Stimulated activated CD8-positive, alpha-beta memory T cell treated with anti-CD3 and anti-CD28 coated beads, Interleukin-12 subunit alpha, Interleukin-12 subunit beta, amount 100 ng/mL, for 24 hours (primary cell): ENCODE results near the gene CCDC136.
A peak's percentile ranks its signal among the peaks of the same experiment; 100 is the strongest.

Experiments used
- DNase-seq: peaks from one replicate; pipeline ENCODE4 v3.0.0-alpha.2; 2020; ENCODE audit errors: extremely low read depth

The CCDC136 gene

DNA sequence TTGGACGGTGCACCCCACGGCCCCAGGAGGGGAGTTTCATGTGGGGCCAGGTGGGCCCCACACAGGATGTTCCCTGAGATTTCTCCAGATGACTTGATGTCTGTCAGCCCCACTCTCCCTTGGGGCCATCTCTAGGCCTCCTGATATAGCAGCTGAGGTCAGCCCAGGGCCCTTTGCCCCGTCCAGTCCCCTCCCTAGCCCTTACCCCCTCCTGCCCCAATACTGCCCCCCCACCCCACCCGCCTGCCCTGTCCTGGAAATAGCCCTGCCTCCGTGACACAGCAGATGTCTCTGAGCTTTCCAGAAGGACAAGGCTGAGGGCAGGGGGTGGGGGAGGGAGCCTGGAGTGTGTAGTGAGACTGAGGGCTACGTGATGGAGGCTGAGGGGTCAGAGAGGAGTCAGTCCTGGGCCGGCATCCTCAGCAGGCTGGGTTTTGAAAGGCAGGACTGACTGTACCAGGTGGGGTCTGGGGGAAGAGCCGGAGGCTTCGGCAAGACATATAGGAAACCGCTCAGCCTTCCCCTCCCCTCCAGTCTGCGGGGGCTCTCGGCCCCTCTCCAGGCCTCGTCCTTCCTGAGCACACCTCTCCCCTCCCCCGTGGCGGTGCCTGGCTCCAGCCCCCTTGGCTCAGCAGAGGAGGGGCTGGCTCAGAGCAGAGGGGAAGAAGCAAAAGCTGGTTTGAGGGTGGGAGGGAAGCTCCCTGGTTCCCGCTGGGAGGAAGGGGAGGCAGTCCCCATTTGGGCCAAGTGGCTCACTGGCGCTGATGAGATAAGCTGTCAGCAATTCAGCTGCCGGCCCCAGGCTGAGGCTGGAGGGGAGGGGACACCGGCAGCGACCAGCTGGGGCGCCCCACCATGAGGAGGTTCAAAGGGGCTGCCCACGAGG lies 40.5 kb downstream of the CCDC136 start:
- DNase-seq, result no peak

DNA sequence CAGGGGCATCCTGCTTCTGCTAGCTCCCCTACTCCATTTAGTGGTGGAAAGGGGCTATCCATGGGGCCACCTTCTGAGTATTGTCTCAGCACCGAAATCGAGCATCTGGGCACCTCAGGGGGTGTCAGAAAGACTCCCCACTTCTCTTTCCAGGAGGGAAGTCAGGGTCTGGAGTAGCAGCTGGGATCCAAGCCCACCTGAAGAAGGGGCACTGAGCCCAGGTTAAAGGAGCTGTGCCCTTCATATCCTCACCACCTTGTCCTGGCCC lies 41.0 kb downstream of the CCDC136 start:
- no peak for DNase-seq

DNA sequence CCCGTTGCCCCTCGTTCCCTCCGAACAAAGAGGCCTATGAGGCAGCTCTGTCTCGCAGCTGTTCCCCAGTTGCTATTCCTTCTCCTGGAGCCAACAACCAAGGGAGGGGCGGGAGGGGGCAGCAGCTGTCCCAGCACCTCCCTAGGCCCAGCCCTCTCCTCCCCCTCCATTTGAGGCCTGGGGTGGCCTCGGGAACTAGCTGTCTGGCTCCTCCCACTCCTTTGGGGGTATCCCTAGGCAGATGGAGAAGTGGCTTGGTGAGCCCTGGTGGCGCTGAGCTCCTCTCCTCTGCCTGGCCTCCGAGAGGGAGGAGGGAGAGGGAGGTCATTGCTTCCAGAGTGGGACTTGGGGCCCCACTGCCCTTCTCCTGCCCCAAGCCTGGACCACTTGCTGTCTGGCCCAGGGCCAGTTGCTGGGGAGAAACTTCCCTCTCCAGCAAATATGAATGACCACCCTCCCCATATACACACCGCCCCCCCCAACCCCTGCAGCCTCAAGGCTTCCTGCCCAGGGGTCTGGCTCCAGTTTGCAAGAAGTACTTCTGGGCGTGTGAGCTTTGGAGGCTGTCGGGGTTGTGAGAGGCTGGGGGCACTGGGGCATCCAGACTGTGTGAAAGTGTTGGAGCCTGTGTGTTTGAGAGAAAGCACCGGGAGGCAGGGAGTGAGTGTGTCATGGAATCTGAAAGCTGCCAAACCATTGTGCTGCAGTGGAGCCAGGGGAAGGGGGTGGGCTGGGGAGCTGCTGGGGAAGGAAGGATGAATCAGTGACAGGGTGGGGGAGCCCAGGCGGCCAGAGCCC lies 41.6 kb downstream of the CCDC136 start:
- no peak for DNase-seq

DNA sequence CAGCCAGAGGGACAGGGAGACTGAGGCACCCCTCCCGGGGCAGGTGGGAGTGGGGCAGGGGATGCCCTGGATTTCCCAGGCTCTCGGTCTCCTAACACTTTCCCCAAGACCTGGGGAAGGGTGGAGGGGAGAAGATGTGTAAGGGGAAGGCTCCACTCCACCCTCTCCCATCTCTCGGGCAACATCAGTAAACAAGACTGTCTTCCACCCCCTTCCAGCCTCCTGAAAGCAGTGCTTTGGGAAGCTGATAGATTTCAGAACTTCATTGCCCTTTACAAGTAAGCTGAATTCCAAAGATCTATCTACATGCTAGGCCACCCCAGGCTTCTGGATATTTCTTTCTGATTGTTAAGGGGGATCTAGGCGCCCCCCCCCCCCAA lies 42.2 kb downstream of the CCDC136 start:
- DNase-seq, result no peak

DNA sequence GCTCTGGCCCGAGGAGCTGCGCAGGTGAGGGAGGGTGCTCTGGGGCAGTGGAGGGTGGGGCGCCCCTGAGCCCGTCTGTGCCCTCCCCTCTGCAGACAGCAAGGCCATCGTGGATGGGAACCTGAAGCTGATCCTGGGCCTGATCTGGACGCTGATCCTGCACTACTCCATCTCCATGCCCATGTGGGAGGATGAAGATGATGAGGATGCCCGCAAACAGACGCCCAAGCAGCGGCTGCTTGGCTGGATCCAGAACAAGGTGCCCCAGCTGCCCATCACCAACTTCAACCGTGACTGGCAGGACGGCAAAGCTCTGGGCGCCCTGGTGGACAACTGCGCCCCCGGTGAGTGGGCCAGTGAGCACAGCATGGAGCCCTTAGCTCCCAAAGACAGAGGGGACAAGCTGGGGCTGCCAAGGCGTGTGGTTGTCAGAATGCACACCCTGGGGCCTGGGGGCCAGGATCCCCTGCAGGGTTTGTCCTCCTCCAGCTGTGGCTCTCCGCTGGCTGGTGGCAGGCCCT lies 43.5 kb downstream of the CCDC136 start:
- no peak for DNase-seq

DNA sequence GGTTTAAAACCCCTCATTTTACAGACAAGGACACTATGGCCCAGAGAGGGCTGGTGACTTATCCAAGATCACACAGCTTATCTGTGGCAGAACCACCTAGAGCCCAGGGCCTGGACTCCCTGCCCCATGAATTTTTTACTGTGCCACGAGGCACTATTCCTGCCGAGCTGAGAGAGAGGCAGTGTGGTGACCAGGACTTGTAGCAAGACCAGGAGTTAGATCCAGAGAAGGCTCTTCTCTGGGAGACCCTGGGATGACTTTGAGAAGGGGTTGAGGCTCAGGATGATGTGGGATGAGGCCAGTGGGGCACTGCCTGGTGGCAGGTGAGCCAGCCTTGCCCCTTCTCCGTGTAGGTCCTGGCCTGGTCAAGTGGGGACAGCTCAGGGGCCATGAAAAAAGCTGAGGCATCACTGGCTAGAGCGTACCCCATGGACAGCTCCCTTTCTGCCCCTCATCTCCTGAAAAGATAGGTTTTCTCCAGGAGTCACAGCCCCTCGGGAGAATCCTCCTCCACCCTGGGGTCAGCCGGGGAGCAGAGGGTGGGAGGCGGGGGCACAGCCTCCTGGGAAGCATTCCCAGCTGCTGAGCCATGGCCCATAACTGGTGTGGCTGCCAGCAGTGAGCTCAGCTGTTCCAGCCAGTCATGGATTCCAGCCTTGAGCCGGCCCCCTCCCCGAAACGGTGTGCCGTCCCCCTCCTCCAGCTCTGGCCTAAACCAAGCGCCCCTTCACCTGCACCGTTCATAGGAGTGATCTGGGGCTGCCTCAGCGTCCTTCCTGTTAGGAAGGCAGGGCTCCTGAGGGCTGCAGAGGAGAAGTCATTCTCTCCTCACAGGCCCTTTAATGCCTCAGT lies 44.2 kb downstream of the CCDC136 start:
- no peak for DNase-seq

DNA sequence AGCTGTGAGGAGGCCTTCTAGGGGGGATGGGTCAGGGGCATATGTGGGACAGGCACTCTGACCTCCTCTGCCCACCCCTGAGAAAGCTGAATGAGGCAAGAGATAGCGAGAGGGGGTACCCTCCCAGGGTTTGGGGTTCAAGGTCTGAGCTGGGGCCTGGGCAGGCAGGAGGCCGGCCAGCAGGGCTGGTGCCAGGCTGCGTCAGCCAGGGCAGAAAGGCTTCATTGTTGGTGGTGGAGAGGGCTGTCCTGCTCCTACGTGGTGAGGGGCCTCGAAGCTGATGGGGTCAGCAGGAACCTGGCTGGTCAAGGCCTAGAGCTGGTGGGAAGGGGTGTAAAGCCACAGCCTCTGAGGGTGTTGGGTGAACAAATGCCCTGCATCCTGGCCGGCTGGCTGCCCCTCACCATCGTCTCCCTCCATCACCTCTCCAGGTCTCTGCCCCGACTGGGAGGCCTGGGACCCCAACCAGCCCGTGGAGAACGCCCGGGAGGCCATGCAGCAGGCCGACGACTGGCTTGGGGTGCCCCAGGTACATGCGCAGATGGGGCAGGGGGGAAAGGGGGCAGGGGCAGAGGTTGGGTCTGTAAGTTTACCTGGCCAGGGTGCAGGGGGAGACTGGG lies 45.1 kb downstream of the CCDC136 start:
- DNase-seq, result no peak

DNA sequence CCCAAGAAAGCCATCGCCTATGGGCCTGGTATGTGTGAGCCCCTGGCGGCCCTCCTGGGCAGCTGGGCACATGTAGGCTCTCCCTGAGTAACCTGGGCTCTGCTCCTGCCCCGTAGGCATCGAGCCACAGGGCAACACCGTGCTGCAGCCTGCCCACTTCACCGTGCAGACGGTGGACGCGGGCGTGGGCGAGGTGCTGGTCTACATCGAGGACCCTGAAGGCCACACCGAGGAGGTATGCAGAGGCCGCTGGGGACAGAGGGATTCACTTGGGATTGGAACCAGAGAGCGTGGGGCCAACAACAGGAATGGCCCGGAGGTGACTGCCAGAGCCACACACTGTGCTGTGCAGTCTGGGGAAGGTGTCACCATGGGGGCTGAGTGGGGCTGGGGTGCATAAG lies 45.8 kb downstream of the CCDC136 start:
- DNase-seq, result no peak

DNA sequence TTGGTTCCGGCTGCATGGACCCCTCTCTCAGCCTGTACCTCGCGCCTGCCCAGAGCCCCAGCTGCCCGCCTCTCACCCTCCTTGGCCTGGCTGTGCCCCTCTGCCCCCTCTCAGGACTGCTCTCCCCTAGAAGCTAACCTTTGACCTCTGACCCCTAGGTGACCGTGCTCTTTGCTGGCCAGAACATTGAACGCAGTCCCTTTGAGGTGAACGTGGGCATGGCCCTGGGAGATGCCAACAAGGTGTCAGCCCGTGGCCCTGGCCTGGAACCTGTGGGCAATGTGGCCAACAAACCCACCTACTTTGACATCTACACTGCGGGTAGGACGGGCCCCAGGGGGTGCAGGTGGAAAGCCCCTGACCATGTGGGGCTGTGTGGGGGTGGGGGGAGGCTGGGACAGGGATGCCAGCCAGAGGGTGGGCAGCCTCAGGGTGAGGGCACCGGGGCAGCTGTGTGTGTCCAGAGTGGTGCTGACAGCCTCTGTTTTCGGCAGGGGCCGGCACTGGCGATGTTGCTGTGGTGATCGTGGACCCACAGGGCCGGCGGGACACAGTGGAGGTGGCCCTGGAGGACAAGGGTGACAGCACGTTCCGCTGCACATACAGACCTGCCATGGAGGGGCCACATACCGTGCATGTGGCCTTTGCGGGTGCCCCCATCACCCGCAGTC lies 46.5 kb downstream of the CCDC136 start:
- no peak for DNase-seq

DNA sequence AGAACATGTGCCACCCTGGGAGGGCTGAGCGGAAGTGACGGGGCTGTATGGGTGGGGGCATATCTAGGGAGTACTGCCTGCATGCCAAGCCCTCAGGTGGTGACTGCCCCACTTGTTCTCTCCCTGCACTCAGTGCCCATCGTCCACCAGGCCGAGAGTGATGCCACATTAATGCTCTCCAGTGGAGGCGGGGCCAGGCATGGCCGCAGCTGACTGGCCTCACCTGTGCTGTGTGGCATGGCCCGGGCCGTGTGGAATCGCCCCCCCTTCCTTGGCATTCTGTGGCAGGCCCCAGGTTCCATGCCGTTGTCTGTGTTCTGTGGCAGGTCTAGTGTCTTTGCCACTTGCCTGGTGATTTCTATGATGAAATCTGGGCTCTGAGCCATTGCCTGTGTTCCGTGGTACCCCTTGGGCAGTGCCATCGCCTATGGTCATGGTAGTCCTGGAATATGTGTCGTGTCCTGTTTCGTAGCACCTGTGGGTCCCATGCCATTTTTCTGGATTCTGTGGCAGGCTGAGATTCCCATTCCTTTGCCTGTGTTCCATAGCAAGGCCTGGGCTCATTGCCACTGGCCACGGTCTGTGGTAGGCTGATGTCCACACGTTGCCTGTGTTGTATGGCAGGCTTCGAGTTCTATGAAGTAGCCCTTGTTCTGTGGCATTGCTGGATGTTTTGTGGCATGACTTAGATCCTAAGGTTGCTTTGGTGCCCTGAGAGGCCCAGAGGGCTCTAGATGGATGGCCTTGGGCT lies 47.4 kb downstream of the CCDC136 start:
- no peak for DNase-seq

DNA sequence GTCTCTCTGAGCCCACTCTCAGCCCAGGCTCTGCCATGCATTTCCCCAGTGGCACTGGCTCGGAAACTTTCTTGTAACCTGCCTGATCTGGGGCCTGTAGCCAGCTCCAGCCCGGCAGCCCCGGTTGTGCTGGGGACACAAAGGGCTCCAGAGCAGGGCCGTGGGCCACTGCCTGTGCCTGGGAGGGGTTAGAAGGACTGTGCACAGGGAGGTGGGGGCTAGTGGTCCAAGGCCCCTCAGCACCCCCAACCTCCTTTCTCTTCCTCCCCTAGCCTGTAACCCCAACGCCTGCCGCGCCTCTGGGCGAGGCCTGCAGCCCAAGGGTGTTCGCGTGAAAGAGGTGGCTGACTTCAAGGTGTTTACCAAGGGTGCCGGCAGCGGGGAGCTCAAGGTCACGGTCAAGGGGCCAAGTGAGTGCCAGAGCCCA lies 48.0 kb downstream of the CCDC136 start:
- no peak for DNase-seq

DNA sequence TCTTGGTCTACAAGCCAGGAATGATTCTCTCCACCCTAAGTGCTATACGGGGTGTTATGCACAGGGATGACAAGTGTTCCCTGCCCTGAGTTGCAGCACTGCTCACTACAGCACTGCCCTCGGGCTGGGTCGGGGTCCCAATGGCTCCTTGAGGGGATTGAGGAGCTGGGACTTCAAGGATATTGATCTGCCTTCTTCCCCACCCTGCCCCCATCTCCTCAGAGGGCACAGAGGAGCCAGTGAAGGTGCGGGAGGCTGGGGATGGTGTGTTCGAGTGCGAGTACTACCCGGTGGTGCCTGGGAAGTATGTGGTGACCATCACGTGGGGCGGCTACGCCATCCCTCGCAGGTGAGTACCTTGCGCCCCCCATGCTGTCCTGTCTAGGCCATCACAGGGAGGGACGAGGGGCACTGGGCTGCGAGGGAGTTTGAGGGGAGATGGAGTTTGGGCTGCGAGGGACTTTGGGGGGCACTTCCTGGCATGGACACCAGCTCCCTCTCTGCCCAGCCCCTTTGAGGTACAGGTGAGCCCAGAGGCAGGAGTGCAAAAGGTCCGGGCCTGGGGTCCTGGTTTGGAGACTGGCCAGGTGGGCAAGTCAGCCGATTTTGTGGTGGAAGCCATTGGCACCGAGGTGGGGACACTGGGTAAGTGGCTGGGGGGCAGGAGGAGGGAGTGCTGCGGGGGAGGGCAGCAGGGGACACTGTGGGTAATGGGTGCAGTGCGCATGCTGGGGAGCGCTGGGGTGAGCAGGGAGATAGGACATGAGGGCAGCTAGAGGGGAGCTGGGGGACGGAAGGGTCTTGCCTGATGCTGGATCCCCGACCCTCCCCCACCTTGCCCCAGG lies 48.8 kb downstream of the CCDC136 start:
- no peak for DNase-seq

DNA sequence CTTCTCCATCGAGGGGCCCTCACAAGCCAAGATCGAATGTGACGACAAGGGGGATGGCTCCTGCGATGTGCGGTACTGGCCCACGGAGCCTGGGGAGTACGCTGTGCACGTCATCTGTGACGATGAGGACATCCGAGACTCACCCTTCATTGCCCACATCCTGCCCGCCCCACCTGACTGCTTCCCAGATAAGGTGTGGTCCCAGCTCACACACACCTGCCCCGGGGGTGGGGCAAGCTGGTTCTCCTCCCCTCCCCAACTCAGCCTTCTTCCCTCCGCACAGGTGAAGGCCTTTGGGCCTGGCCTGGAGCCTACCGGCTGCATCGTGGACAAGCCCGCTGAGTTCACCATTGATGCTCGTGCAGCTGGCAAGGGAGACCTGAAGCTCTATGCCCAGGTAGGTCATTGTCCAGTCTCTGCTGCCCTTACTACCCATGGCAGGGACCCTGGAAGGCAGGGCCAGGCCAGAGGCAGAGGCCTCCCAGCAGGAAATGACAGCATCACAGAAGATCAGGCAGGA lies 49.5 kb downstream of the CCDC136 start:
- no peak for DNase-seq

DNA sequence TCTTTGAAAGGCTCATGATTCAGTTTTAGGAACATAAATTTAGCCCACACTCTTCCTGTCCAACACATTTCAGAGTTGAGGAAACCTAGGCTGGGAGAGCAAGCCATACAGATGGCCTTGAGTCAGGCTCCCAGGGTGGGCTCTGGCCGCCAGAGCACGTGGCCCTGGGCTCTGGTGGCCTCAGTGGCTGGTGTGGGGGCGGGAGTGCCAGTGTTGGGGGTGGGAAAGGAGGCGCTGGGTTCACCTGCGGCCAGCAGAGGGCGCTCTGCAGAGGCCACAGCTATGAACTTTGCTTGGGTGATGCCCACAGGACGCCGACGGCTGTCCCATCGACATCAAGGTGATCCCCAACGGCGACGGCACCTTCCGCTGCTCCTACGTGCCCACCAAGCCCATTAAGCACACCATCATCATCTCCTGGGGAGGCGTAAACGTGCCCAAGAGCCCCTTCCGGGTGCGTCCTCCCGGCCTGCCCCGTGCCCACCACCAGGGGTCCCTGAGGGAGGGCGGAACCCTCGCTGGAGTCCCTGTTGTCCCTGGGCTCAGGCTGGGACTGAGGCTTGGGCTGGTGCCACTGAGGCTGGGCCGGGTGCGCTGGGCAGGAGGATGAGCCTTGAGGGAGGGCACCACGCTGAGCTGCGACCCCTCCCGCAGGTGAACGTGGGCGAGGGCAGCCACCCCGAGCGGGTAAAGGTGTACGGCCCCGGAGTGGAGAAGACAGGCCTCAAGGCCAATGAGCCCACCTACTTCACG lies 50.3 kb downstream of the CCDC136 start:
- peak; percentile 20 for DNase-seq

DNA sequence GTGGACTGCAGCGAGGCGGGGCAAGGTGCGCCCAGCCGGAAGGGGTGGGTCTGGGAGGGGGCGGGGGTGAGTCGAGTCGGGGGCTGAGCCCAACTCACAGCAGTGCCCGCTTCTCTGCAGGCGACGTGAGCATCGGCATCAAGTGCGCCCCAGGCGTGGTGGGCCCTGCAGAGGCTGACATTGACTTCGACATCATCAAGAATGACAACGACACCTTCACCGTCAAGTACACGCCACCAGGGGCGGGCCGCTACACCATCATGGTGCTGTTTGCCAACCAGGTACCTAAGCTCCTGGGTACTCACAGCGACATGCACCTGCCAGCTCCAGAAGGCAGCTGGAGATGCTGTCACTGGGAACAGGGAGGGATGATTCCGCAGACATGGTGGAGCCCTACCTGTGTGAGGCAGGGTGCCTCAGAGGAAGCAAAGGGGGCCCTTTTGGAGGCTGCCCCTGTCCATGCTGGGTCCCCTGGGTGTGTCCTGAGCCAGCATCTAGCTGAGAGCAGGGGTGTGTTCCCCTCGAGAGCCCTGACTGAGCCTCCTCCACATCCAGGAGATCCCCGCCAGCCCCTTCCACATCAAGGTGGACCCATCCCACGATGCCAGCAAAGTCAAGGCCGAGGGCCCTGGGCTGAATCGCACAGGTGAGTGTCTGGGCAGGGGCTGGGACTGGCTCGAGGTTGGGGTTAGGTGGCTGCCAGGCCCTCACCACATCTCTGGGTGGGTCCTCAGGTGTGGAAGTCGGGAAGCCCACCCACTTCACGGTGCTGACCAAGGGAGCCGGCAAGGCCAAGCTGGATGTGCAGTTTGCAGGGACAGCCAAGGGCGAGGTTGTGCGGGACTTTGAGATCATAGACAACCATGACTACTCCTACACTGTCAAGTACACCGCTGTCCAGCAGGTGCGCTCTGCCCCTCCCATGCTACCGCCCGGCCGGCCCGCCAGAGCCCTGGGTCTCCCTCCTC lies 51.2 kb downstream of the CCDC136 start:
- no peak for DNase-seq

DNA sequence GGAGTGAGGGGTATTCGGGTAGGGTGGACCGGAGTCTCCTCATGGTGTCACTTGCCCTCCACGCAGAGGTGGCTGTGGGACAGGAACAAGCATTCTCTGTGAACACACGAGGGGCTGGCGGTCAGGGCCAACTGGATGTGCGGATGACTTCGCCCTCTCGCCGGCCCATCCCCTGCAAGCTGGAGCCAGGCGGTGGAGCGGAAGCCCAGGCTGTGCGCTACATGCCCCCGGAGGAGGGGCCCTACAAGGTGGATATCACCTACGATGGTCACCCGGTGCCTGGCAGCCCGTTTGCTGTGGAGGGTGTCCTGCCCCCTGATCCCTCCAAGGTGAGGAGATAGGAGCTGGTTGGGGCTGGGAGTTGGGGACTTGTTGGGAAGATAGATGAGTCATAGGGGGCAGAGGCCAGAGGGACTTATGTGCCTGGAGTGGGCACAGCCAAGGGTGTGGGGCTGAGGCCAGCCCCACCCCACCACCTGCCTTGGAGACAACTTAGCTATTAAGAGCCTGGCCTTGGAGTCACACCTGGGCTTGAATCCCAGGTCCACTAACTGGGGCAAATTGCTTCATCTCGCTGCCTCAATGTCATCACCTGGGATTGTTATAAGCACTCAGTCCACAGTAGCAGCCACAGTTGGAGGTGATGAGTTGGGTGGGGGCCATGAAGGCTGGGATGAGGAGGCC lies 52.3 kb downstream of the CCDC136 start:
- no peak for DNase-seq
